ENCODE data around the gene KRT72. TPM values are rescaled to one million over a fixed set of nuclear protein-coding genes. Genes with fewer than 3 reads are reported as not detected.

Gene KRT72
- not detected for total RNA-seq

DNA sequence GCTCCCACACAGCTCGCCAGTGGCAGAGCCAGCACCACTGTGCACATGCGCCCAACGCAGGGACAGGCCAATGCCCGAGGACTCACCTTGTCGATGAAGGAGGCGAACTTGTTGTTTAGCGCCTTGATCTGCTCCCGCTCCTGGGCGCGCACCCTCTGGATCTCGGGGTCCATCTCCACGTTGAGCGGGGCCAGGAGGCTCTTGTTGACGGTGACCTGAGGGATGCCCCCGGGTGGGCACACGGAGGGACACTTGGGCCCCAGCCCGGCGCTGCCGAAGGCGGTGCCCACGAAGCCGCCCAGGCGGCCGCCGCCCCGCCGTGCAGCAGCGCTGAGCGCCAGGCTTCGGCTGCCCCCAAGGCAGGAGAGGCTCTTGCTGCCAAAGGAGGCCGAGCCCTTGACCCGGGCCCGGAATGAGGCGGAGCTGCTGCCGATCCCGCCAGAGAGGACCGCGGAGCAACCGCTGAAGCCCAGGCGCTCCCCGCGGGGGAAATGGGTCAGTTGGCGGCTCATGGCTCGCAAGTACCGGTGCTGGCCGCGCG, at the start of gene KRT72:
Gene KRT72, minus strand, starts transcription at position 523 of the 541 bp plus-strand sequence. Its CDS starts 11 bp downstream, at position 512.
- DNase-seq: no peak

DNA sequence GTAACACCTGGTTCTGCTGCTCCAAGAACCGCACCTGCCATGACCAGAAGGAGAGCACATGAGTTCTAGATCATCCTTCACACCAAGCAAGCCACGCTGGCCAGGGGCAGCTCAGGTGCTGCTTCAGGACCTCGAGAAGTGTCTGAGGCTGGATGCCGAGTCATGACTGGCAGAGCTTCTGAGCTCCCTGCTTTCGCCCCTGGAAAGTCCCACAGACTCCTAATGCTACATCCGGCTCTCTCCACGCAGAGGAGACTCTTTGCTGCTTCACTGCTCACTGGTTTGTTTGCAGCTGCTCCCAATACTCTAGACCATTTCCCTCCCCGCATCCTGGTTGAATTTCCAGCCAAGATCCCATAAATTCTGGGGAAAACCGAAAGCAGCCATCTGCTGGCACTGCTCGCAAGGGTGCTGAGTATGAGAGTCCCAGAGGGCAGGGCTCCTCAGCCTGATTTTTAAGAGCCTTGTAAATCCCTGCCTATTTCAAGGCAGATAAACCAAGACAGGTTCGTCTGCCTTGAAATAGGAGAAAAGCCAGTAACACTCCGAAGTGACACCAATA, 49.3 kb upstream of the KRT72 start:
- no peak for DNase-seq

DNA sequence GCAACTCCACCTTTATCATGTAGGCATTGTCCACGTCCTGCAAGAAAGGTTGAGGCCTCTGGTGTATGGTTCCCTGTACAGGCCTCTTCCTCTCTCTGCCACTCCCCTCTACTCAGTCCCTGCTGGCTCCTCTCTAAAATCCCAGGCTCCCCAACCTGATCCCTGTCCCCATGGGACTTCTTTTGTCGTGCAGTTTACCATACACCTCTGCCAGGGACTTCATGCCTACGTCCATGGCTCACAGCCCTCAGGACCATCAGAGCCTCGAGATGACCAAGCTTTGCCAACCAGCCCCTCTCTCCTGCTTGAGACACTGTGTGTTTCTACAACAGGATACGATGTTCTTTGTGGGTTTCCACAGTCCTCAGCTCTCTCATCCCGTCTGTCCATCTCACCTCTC, 47.8 kb upstream of the KRT72 start:
- no peak for DNase-seq

DNA sequence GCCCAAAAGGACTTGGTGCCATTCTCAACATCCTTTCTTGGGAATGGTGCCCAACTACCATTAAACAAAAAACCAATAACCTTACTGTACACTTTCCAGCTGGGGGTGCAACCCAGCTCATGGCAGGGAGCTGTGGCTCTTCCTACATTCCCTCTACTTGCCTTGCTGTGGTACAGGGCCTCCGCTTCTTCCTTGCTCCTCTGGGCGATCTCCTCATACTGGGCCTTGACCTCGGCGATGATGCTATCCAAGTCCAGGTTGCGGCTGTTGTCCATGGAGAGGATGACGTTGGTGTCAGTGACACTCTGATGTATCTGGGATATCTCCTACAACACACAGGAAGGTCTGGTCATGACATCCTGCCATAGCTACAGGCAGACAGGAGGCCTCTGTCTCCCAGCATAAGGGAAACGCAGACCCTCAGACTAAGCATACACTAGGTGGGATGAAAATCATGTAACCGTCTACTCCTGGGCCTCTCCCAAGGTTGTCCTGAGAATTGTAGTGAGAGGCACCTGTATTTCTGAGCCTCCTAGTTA, 46.8 kb upstream of the KRT72 start:
- no peak for DNase-seq

DNA sequence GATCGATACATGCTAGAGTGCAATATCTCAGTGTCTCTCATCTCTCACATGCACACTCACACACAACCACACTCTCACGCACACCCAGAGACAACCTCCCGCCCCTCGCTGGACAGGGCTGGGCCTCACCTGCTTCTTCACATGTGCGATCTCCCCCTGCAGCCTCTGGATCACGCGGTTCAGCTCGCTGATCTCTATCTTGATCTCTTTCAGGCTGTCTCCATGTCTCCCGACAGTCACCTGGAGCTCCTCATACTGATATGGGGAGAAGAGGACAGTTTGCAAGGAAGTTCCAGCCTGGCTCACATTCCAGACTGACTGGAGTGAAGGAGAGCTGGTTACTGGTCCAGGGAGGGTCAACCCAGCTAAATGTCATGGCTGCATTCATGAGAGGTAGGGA, 46.3 kb upstream of the KRT72 start:
- DNase-seq: no peak

DNA sequence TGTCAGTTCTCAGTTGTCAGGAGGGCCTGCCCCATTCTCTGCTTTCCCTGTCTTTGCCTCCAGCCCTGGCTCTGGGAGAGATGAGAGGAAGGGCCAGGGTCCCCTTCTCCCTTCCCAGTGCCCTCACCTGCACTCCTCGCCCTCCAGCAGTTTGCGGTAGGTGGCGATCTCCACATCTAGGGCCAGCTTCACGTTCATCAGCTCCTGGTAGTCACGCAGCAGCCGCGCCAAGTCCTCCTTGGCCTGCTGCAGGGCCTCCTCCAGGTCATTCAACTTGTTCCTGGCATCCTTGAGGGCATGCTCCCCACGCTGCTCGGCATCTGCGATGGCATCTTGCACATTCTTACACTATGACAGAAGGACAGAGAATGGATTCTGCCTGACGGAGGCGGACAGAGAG, 45.4 kb upstream of the KRT72 start:
- no peak for DNase-seq

DNA sequence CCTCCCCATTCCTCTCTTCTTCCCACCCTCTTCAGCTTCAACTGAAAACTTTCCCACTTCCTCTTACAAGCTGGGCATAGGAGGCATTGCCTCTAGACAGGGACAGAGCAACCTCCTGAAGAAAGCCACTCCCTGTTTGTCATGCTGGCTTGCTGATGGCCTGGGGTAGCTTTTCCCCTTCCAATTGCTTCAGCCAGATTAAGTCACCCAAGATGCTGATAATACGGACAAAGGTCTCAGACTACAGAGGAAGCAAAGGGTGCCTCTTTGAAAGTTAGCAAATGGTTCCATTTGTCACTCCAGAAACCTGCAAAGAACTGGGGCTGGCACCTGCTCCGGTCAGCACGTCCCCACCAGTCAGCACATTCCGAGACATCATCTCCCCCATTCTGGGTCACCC, 44.7 kb upstream of the KRT72 start:
- no peak for DNase-seq

DNA sequence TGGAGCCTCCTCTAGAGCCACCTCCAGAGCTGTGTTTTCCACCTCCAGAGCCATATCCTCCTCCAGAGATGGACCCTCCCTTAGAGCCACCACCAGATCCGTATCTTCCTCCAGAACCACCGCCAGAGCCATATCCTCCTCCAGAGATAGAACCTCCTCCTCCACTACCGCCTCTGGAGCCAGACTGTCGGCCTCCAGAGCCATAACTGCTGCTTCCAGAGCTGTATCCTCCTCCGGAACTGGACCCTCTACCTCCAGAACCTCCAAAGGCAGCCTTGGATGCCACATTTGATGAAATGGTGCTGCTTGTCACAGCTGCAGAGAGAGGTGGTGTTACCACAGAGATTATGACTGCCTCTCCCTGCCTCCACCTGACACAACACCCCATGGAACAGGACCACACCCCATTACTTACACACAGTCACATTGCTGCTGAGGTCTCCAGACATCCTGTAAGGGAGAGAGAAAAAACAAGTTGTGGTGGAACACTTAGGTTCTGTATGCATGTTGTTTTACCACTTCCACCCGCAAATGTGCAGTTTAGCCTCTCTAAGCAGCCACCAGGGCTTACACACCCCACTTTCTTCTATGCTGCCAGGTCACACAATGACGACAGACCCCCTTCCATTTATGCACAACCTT, 44.0 kb upstream of the KRT72 start:
- no peak for DNase-seq

DNA sequence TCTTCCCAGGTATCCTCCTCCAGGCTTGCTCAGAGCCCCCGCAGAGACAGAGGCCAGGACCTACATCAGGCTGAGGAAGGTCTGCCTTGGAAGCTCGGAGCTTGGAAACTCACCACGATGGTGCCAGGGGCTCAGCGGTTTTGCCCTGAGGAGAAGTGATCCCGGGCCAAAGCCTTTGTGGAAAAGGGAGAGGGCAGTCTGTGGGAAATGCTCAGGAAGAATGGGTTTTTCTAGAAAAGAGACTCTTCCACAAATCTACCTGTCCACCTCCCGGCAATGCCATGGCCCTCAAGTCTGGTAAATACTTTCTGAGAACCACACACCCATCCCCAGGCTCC, 42.8 kb upstream of the KRT72 start:
- DNase-seq: no peak

DNA sequence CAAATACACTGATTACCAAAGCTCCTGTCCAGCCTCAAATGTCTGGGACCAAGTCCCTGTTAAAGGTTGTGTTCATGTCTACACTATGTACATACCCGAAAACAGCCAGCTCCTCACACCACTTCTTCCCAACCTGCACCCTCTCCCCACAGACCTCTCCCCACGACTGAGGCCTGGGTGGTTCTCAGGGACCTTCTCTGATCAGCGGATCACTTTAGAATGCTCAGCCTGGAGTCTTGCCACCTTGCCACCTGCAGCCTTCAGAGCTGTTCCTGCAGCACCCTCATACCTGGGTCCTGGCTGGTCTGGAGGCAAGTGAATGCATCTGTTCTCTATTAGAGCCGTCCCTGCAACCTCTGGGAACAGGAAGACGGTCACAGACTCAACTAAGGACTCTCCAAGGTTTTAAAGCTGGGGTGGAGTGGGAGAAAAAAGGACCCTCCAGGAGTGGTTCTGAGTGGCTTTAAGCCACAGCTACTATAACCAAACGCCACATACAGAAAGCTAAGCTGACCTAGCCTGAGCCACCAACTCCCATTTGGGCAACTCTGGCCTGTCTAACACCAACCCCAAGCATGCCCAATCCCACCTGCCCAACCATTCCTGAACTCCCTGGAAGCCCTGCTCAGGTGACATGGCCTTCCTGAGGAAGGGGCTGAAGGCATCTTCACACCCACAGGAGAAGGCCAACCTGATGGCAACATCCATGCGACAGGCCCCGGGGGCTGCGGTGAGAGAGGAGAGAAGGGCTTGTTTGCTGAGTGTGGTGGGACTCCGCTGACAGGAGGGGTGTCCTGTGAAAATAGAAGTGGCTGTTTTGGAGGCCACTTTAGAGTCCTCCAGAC, 42.2 kb upstream of the KRT72 start:
- no peak for DNase-seq

DNA sequence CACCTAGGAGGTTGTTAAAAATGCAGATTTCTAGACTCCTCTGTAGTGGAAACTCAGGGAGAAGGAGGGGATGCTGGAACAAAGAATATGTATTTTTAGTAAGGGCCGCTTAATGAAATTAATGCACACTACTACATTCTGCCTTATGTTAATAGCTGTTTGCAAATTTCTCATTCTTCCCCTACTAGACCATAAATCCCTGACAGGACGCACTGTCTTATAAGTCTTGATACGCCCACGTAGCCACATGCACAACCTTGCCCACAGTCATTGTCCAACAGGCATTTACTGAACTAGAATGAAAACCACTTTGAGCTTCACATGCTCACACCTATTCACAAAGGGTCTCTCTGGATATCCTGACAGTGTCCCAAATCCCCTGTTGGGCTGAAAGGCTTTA, 40.2 kb upstream of the KRT72 start:
- DNase-seq: no peak

DNA sequence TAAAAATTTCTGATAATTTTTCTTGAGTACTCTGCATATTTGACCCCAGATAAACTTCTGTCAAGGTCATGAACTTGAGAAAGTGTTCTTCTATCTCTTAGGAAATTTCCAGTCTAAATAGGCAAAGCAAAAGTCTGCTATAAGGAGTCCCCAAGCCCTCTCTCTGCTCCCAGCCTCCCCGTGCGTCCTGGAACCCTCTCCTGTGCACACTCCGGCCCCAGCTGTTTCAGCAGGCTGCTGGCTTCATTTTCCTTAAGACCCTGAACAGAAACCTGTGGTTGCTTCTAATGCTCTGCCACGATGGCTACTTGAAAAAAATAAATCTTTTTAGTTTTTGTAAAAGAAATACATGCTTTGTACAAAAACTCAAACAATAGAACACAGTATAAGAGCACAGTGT, 36.0 kb upstream of the KRT72 start:
- DNase-seq: no peak

DNA sequence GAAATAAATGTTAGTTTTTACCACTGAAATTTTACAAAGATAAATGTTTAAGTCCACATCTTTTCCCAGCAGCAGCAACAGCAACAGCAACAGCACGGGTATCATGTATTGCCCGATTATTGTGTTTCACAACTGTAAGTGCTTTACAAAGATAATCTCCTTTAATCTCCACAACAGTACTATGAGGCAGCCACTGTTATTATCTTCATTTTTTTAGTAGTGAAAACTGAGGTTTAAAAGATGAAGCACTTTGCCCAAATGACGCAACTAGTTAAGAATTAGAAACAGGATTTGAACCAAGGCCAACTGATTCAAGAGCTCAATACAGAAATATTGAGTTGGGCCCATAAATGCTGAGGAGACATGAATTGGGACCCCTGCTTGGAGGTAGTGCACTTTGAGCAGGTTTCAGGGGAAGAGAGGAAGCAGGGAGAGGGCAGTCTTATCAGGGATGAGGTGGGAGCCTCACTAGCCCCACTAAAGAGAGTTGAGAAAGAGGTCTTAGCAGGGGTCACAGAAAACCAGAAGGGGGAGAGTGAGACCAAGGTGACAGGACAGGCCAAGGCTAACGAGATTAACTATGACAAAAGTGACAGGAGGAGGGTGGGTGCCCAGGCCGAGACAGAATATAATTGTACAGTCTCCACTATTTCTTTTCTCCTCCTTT, 35.5 kb upstream of the KRT72 start:
- no peak for DNase-seq

DNA sequence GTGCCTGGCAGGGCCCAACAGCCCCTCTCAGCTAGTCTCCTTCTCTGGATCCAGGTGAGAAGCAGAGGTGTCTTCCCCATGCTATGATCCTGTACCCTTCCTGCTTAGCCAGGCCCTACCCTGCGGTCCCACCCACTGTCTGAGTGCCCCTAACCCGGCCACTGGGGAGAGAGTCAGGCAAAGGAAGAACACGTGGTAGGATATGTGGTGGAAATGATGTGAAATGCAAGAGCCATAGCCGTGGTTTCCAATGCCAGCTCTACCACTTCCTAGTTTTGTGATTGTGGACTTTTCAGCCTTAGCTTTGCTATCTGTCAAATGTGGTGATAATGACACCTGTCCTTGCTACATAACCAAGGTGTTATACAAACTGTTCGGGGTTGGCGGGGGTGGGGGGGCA, 34.9 kb upstream of the KRT72 start:
- no peak for DNase-seq

DNA sequence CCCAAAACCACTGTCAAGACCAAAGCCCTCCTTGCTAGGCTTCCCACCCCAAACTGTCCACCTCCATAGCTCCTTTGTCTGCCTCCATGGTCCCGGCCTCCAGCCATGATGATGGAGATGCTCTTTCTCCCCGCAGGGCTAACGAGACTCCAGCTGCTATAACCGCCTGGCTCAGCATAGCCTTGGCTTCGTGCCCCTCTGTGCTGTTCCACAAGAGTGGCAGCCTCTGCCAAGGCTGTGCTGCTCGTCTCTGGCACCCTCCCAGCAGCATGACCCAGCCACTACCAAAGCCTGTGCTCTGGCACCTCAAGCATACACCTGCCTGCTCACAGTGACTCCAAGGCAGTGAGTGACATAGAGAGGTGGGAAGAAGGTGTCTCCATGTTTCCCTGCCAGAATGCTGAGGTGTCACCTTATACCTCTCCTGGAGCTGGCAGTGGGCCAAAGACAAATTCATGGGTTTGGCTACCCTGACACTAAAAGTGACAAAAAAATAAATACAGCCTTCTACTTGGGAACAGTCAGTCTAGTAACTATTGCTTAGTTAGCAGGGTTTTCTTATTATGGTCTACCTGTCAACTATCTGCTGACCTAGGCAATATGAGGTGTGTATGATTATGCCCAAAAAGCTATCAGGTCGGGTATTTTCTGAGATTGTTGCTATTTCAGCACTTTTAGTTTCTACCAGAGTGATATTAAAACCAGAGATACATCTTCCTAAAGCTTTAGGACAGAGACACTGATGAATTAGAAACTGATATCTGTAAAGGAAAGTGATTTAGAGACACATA, 33.2 kb upstream of the KRT72 start:
- DNase-seq: peak; percentile 50

DNA sequence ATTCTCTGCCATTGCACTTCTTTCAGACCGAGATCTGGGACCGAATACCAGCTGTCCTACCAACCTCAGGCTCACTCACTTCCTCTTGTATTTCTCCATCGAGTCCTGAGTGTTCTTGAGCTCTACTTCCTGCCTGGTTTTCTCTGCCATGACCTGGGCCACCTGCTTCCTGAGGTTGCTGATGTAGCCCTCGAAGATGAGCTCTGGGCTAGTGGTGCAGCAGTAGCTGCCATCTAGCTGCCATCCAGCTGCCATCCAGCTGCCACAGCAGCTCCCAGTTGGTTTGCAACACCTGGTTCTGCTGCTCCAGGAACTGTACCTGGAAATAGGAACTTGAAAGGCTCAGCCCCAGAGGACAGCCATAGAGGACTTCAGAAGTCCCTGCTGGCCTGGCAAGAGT, 32.1 kb upstream of the KRT72 start:
- DNase-seq: no peak

DNA sequence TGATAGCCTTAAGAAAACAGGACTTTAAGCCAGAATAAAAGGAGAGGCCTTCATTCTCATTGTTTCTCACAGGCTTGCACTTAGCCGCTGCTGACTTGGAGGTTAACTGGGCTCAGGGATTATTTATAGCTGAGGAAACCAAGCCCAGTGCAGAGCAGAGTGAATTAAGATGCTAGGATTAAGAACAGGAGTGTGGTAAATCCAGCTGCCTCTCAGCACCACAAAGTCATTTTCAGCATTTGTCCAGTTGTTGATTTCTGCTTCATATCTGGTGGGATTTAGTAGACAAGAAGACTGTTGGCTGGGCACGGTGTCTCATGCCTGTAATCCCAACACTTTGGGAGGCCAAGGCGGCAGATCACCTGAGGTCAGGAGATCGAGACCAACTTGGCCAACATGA, 31.4 kb upstream of the KRT72 start:
- no peak for DNase-seq

DNA sequence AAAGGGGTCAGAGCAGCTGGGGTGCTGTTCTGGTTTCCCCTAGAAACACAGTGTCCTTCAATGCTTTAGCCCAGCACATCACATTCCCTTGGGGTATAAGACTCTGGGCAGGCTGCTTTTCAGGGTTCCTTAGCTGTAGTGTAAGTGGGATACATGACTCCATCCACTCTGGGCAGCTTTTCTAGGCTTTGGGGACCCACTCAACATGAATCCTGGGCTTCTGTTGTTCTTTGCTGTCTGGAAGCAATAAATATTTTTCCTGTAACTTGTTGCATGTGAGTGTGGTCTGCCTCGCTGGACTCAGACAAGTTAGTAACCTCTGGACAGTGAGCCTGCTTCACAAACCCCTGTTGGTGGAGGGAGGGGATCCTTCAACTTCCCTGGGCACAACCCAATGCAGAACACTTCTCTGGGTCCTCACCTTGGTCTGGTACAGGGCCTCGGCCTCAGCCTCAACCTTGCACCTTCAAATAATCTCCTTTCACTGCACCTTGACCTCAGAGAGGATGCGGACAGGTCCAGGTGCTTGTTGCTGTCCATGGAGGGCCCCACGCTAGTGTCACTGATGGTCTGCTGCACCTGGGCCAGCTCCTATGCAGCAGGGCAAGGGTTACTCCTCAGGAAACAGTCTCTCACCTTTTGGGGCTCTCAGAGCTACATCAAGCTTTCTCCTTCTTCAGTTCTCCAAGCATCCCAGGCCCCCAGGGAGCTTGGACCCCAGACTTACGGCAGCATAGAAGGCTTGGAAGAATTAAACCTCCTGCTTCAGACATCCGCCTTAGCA, 30.6 kb upstream of the KRT72 start:
- no peak for DNase-seq

DNA sequence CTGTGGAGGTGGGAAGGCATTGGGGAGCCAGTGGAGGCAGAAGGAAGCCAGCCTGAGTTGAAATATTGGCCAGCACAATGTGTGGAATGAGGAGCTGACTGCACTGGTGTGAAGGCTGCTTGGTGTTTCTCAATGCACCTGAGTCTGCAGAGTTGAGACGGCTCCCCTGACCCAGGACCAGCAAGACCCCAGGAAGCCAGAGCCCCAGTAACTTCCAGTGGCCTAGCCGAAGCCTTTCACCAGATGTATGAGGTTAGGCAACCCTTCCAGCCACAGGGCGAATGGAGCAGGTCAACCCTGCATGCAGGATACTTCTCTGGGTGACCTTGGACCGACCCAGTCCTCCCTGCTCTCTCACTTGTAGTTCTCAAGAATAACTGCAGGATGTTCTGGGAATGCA, 30.0 kb upstream of the KRT72 start:
- no peak for DNase-seq

DNA sequence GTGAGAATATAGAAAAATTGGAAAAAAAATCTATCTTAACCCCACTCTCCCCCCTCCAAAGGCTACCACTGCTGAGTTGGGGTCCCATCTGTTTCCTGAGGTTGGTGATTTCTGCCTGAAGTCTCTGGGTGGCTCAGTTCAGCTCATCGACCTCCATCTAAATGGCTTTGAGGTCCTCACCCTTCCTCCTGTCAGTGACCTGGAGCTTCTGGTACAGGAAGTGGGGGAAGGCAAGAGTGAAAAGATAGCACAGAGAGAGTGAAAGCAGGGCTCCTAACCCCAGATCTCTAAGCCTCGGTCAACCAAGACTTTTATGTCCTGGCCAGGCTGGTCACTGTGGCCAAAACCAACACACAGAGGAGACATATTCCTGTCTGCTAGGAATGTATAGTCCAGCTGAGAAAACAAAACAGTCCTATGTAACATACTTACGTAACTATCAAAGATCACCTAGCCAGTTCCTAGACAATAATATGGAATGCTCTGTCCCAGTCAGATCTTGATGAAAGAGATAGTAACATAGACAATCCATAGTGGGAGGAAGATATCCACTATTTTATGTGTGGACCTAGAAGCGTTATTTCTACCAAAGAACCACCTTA, 29.4 kb upstream of the KRT72 start:
- no peak for DNase-seq

Data from occipital lobe (tissue), 2 donors.